ENCODE data around the gene PSMC3IP.
"Not testable (repeated sequence)": the region's sequence is repeated elsewhere in the genome, so short reads cannot be mapped to it uniquely, and the experiment has no call there.

PSMC3IP gene

GRCh38 chr17:42548070-42548837 lies 29.3 kb downstream of the PSMC3IP start:
- H3K27me3 ChIP-seq (ENCODE audit: insufficient read depth, low read depth, severe bottlenecking), result no peaks in the 10 kb centered on the region
- H3K9me3 ChIP-seq (ENCODE audit: severe bottlenecking), result no peaks in the 10 kb centered on the region
- H3K27ac ChIP-seq, result no peak overlapping the region
- peaks cover 27% of the 10 kb centered on the region for H3K36me3 ChIP-seq
- TF ChIP-seq, protein P1, sequence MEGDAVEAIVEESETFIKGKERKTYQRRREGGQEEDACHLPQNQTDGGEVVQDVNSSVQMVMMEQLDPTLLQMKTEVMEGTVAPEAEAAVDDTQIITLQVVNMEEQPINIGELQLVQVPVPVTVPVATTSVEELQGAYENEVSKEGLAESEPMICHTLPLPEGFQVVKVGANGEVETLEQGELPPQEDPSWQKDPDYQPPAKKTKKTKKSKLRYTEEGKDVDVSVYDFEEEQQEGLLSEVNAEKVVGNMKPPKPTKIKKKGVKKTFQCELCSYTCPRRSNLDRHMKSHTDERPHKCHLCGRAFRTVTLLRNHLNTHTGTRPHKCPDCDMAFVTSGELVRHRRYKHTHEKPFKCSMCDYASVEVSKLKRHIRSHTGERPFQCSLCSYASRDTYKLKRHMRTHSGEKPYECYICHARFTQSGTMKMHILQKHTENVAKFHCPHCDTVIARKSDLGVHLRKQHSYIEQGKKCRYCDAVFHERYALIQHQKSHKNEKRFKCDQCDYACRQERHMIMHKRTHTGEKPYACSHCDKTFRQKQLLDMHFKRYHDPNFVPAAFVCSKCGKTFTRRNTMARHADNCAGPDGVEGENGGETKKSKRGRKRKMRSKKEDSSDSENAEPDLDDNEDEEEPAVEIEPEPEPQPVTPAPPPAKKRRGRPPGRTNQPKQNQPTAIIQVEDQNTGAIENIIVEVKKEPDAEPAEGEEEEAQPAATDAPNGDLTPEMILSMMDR (IDR thresholded peaks at IDR 0.05; ENCODE audit: low read depth, low read length), result no peak
- no peak for DNase-seq
- H3K4me3 ChIP-seq (ENCODE audit: low read depth, low read length), result no peak overlapping the region

- TF ChIP-seq, protein P1 (IDR thresholded peaks at IDR 0.05; ENCODE audit: low read depth, low read length), result no peak
- no peak for DNase-seq
- no peak overlapping the region for H3K27ac ChIP-seq
- no peaks in the 10 kb centered on the region for H3K9me3 ChIP-seq (ENCODE audit: severe bottlenecking)
- no peak overlapping the region for H3K4me3 ChIP-seq (ENCODE audit: low read depth, low read length)
- peaks cover 31% of the 10 kb centered on the region for H3K36me3 ChIP-seq
- no peaks in the 10 kb centered on the region for H3K27me3 ChIP-seq (ENCODE audit: insufficient read depth, low read depth, severe bottlenecking)
Measured at GRCh38 chr17:42547698-42548069, 29.8 kb downstream of the PSMC3IP start.

- Histone ChIP-seq H3K27me3 (ENCODE audit: insufficient read depth, low read depth, severe bottlenecking) (no peaks in the 10 kb centered on the region), H3K36me3 (peaks cover 37% of the 10 kb centered on the region), H3K27ac (no peak overlapping the region), H3K9me3 (ENCODE audit: severe bottlenecking) (no peaks in the 10 kb centered on the region), H3K4me3 (ENCODE audit: low read depth, low read length) (no peak overlapping the region)
- TF ChIP-seq, protein P1 (IDR thresholded peaks at IDR 0.05; ENCODE audit: low read depth, low read length), result no peak
- DNase-seq, result no peak
Measured at GRCh38 chr17:42547001-42547461, 30.5 kb downstream of the PSMC3IP start.

- peaks cover 43% of the 10 kb centered on the region for H3K36me3 ChIP-seq
- DNase-seq; H3K4me3 ChIP-seq (ENCODE audit: low read depth, low read length); H3K27me3 ChIP-seq (ENCODE audit: insufficient read depth, low read depth, severe bottlenecking); H3K9me3 ChIP-seq (ENCODE audit: severe bottlenecking); H3K27ac ChIP-seq: not testable (repeated sequence)
Measured at GRCh38 chr17:42545755-42546505, 31.6 kb downstream of the PSMC3IP start.

DNA sequence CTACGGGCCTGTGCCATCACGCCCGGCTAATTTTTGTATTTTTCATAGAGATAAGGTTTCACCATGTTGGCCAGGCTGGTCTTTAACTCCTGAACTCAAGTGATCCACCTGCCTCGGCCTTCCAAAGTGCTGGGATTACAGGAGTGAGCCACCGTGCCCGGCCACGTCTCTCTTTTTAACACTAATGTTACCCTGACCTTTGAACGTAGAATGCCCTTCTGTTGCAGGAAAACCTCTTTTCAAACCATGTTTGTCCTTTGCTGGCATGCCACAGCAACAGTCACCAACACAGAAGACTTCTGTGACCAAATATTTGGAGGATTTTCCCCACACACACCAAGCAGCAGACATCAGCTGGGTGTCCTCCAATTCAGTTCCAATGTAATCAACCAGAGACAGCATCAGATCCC lies 32.6 kb downstream of the PSMC3IP start:
- TF ChIP-seq, protein P1 (IDR thresholded peaks at IDR 0.05; ENCODE audit: low read depth, low read length), result no peak
- H3K4me3 ChIP-seq (ENCODE audit: low read depth, low read length), result no peak overlapping the region
- no peaks in the 10 kb centered on the region for H3K9me3 ChIP-seq (ENCODE audit: severe bottlenecking)
- no peak for DNase-seq
- H3K27ac ChIP-seq, result no peak overlapping the region
- no peaks in the 10 kb centered on the region for H3K27me3 ChIP-seq (ENCODE audit: insufficient read depth, low read depth, severe bottlenecking)
- H3K36me3 ChIP-seq, result peaks cover 47% of the 10 kb centered on the region
